Measurements from ENCODE around the gene KIAA1549. TPM values are rescaled to one million over a fixed set of nuclear protein-coding genes. Genes with fewer than 3 reads are reported as not detected.

Gene KIAA1549
- polyA plus RNA-seq, 1 donor (not counting 4 experiments of a cell fraction or from before 2014, with no cell fraction given) = 1.1 TPM

DNA sequence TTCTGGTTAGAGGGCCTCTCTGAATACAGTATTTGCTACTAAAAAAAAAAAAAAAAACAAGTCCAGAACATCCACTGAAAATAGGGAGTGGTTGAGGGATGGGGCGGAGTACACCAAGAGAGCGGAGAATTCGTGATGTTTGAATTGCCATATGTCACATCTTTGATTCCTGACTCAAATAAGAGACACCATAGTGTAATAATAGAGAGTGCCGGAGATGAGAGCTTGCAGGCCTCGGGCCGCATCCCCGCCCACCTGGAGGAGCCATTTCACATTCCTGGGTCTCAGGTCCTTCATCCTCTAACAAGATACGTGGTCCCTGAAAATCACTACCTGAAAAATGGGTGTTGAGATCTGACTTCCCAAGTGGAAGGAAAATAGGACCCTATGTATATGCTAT, 46.8 kb downstream of the KIAA1549 start:
- no peaks in the 10 kb centered on the region for H3K27me3 ChIP-seq (ENCODE audit: control insufficient read depth, extremely low read depth, insufficient read depth, low read length)
- dilution Hi-C loops (cut with MboI; ENCODE audit: extremely low pct_ligation_motif_present, low sequenced_read_pairs) = no loop called here
- no peaks in the 10 kb centered on the region for H3K9me1 ChIP-seq (ENCODE audit: control insufficient read depth, extremely low read depth, insufficient read depth, low read length)
- no peak overlapping the region for H2AFZ ChIP-seq (ENCODE audit: control insufficient read depth, low read length)
- H3K4me1 ChIP-seq (ENCODE audit: control insufficient read depth, extremely low read depth, insufficient read depth, low read length) = peaks cover 24% of the 10 kb centered on the region
- no peaks in the 10 kb centered on the region for H3K36me3 ChIP-seq (ENCODE audit: control insufficient read depth in 2 of 2, extremely low read depth in 1 of 2, insufficient read depth in 2 of 2, low read length in 2 of 2)
- no peak overlapping the region for H3K4me3 ChIP-seq (ENCODE audit: control insufficient read depth in 2 of 3, extremely low read depth in 1 of 3, insufficient read depth in 2 of 3, low read depth in 1 of 3, low read length in 3 of 3)
- H3K27ac ChIP-seq (ENCODE audit: control insufficient read depth, insufficient read depth, low read length) = peak overlapping the region; percentile 91
- DNase-seq (ENCODE audit: low read depth, low spot score) (no peak), FAIRE-seq (no peak)
- H4K20me1 ChIP-seq (ENCODE audit: control insufficient read depth, extremely low read depth, insufficient read depth, low read length) = no peaks in the 10 kb centered on the region
- H3K79me2 ChIP-seq (ENCODE audit: control insufficient read depth, insufficient read depth, low read length) = no peaks in the 10 kb centered on the region
- no peaks in the 10 kb centered on the region for H3K9me3 ChIP-seq (ENCODE audit: control insufficient read depth, low read depth, low read length)
- H3K9ac ChIP-seq (ENCODE audit: control insufficient read depth, extremely low read depth, insufficient read depth, low read length) = no peak overlapping the region
- peak overlapping the region; percentile 80 for H3K4me2 ChIP-seq (ENCODE audit: control insufficient read depth, extremely low read depth, insufficient read depth, low read depth, low read length)
- no peak for TF ChIP-seq EZH2 (IDR thresholded peaks at IDR 0.05; ENCODE audit: low read length)
- TF ChIP-seq, protein P1, sequence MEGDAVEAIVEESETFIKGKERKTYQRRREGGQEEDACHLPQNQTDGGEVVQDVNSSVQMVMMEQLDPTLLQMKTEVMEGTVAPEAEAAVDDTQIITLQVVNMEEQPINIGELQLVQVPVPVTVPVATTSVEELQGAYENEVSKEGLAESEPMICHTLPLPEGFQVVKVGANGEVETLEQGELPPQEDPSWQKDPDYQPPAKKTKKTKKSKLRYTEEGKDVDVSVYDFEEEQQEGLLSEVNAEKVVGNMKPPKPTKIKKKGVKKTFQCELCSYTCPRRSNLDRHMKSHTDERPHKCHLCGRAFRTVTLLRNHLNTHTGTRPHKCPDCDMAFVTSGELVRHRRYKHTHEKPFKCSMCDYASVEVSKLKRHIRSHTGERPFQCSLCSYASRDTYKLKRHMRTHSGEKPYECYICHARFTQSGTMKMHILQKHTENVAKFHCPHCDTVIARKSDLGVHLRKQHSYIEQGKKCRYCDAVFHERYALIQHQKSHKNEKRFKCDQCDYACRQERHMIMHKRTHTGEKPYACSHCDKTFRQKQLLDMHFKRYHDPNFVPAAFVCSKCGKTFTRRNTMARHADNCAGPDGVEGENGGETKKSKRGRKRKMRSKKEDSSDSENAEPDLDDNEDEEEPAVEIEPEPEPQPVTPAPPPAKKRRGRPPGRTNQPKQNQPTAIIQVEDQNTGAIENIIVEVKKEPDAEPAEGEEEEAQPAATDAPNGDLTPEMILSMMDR (optimal IDR thresholded peaks at IDR 0.05 in 1 of 3, IDR thresholded peaks at IDR 0.05 in 1 of 3, conservative IDR thresholded peaks at IDR 0.05 in 1 of 3; ENCODE audit: extremely low read depth in 1 of 3, insufficient read depth in 2 of 3, low read length in 3 of 3) = no peak

- Histone ChIP-seq H3K9me3 (ENCODE audit: control insufficient read depth, low read depth, low read length) (no peaks in the 10 kb centered on the region), H3K4me3 (ENCODE audit: control insufficient read depth in 2 of 3, extremely low read depth in 1 of 3, insufficient read depth in 2 of 3, low read depth in 1 of 3, low read length in 3 of 3) (no peak overlapping the region), H3K36me3 (ENCODE audit: control insufficient read depth in 2 of 2, extremely low read depth in 1 of 2, insufficient read depth in 2 of 2, low read length in 2 of 2) (no peaks in the 10 kb centered on the region), H2AFZ (ENCODE audit: control insufficient read depth, low read length) (no peak overlapping the region), H3K4me1 (ENCODE audit: control insufficient read depth, extremely low read depth, insufficient read depth, low read length) (peaks cover 24% of the 10 kb centered on the region), H3K9ac (ENCODE audit: control insufficient read depth, extremely low read depth, insufficient read depth, low read length) (no peak overlapping the region), H4K20me1 (ENCODE audit: control insufficient read depth, extremely low read depth, insufficient read depth, low read length) (no peaks in the 10 kb centered on the region), H3K27me3 (ENCODE audit: control insufficient read depth, extremely low read depth, insufficient read depth, low read length) (no peaks in the 10 kb centered on the region), H3K9me1 (ENCODE audit: control insufficient read depth, extremely low read depth, insufficient read depth, low read length) (no peaks in the 10 kb centered on the region), H3K27ac (ENCODE audit: control insufficient read depth, insufficient read depth, low read length) (no peak overlapping the region), H3K4me2 (ENCODE audit: control insufficient read depth, extremely low read depth, insufficient read depth, low read depth, low read length) (no peak overlapping the region), H3K79me2 (ENCODE audit: control insufficient read depth, insufficient read depth, low read length) (no peaks in the 10 kb centered on the region)
- DNase-seq (ENCODE audit: low read depth, low spot score) (no peak), FAIRE-seq (no peak)
- TF ChIP-seq, protein P1 (optimal IDR thresholded peaks at IDR 0.05 in 1 of 3, IDR thresholded peaks at IDR 0.05 in 1 of 3, conservative IDR thresholded peaks at IDR 0.05 in 1 of 3; ENCODE audit: extremely low read depth in 1 of 3, insufficient read depth in 2 of 3, low read length in 3 of 3) = no peak
- no peak for TF ChIP-seq EZH2 (IDR thresholded peaks at IDR 0.05; ENCODE audit: low read length)
- dilution Hi-C loops (cut with MboI; ENCODE audit: extremely low pct_ligation_motif_present, low sequenced_read_pairs) = no loop called here
These were observed 48.3 kb downstream of the KIAA1549 start for GRCh38 chr7:138932870-138933269.

All from keratinocyte (primary cell).